ENCODE results near the gene GSTK1. TPM values are rescaled to one million over a fixed set of nuclear protein-coding genes. Genes with fewer than 3 reads are reported as not detected.

Gene GSTK1
- total and polyA plus RNA-seq, 2 experiments from 2014 or later, result 224 to 243 TPM

- 52% methylated on average over 1 of the region's 1 CpG for WGBS (ENCODE audit: low lambda C conversion rate, missing lambda C conversion rate)
- Histone ChIP-seq H3K9me2 (replicated peaks; ENCODE audit: insufficient read depth) (no peaks in the 10 kb centered on the region), H3K9me3 (ENCODE audit: low read depth) (no peaks in the 10 kb centered on the region), H3K4me1 (ENCODE audit: insufficient read depth) (no peaks in the 10 kb centered on the region), H3K4me3 (no peak overlapping the region), H3K27ac (no peak overlapping the region), H2AFZ (no peak overlapping the region), H3K36me3 (replicated peaks; ENCODE audit: insufficient read depth, low read depth) (no peaks in the 10 kb centered on the region), H3K27me3 (no peaks in the 10 kb centered on the region), H3K79me2 (no peaks in the 10 kb centered on the region), H4K20me1 (ENCODE audit: insufficient read depth, poor library complexity, severe bottlenecking) (no peaks in the 10 kb centered on the region), H3K4me2 (no peak overlapping the region)
- DNase-seq (ENCODE audit: low spot score), result no peak
- no peak for TF ChIP-seq CTCF (IDR thresholded peaks at IDR 0.05; ENCODE audit: poor library complexity)
- TF ChIP-seq EZH2 (IDR thresholded peaks at IDR 0.05; ENCODE audit: borderline replicate concordance), result no peak
- no peak for TF ChIP-seq EZH2phosphoT487 (IDR thresholded peaks at IDR 0.05; ENCODE audit: low read depth, severe bottlenecking, unreplicated experiment)
Observed at GRCh38 chr7:143227806-143228205, 35.4 kb upstream of the GSTK1 start.

GRCh38 chr7:143229054-143229790 lies 34.0 kb upstream of the GSTK1 start:
- no peak for TF ChIP-seq EZH2 (IDR thresholded peaks at IDR 0.05; ENCODE audit: borderline replicate concordance)
- TF ChIP-seq CTCF (IDR thresholded peaks at IDR 0.05; ENCODE audit: poor library complexity), result no peak
- TF ChIP-seq EZH2phosphoT487 (IDR thresholded peaks at IDR 0.05; ENCODE audit: low read depth, severe bottlenecking, unreplicated experiment), result no peak
- no peaks in the 10 kb centered on the region for H3K79me2 ChIP-seq
- no peaks in the 10 kb centered on the region for H3K9me2 ChIP-seq (replicated peaks; ENCODE audit: insufficient read depth)
- no peak overlapping the region for H2AFZ ChIP-seq
- no peaks in the 10 kb centered on the region for H3K9me3 ChIP-seq (ENCODE audit: low read depth)
- no peak overlapping the region for H3K4me2 ChIP-seq
- H4K20me1 ChIP-seq (ENCODE audit: insufficient read depth, poor library complexity, severe bottlenecking), result no peaks in the 10 kb centered on the region
- no peaks in the 10 kb centered on the region for H3K4me1 ChIP-seq (ENCODE audit: insufficient read depth)
- H3K4me3 ChIP-seq, result no peak overlapping the region
- WGBS (ENCODE audit: low lambda C conversion rate, missing lambda C conversion rate), result 33% methylated on average over 9 of the region's 9 CpGs
- H3K36me3 ChIP-seq (replicated peaks; ENCODE audit: insufficient read depth, low read depth), result no peaks in the 10 kb centered on the region
- no peak for DNase-seq (ENCODE audit: low spot score)
- H3K27me3 ChIP-seq, result no peaks in the 10 kb centered on the region
- no peak overlapping the region for H3K27ac ChIP-seq

GRCh38 chr7:143230602-143231457 lies 32.4 kb upstream of the GSTK1 start:
- no peaks in the 10 kb centered on the region for H3K4me1 ChIP-seq (ENCODE audit: insufficient read depth)
- no peaks in the 10 kb centered on the region for H4K20me1 ChIP-seq (ENCODE audit: insufficient read depth, poor library complexity, severe bottlenecking)
- H3K79me2 ChIP-seq, result no peaks in the 10 kb centered on the region
- WGBS (ENCODE audit: low lambda C conversion rate, missing lambda C conversion rate), result 100% methylated on average over 1 of the region's 2 CpGs
- no peak overlapping the region for H3K27ac ChIP-seq
- TF ChIP-seq CTCF (IDR thresholded peaks at IDR 0.05; ENCODE audit: poor library complexity), result no peak
- TF ChIP-seq EZH2 (IDR thresholded peaks at IDR 0.05; ENCODE audit: borderline replicate concordance), result no peak
- no peak for TF ChIP-seq EZH2phosphoT487 (IDR thresholded peaks at IDR 0.05; ENCODE audit: low read depth, severe bottlenecking, unreplicated experiment)
- H3K9me3 ChIP-seq (ENCODE audit: low read depth), result no peaks in the 10 kb centered on the region
- no peaks in the 10 kb centered on the region for H3K36me3 ChIP-seq (replicated peaks; ENCODE audit: insufficient read depth, low read depth)
- no peak overlapping the region for H3K4me2 ChIP-seq
- H2AFZ ChIP-seq, result no peak overlapping the region
- no peaks in the 10 kb centered on the region for H3K9me2 ChIP-seq (replicated peaks; ENCODE audit: insufficient read depth)
- no peaks in the 10 kb centered on the region for H3K27me3 ChIP-seq
- H3K4me3 ChIP-seq, result no peak overlapping the region
- no peak for DNase-seq (ENCODE audit: low spot score)

All from hepatocyte (in vitro differentiated cells).